Activated T-helper 1 cell treated with Interleukin-2 at 50 U/mL for 16 hours (primary cell): ENCODE measurements around the gene SEMA3E.
"Not testable (repeated sequence)": the region's sequence is repeated elsewhere in the genome, so short reads cannot be mapped to it uniquely, and the experiment has no call there.

Experiments
- DNase-seq: peaks from one replicate; pipeline ENCODE4 v3.0.0-alpha.2; 2020; ENCODE audit warnings: low read depth

Gene SEMA3E

DNA sequence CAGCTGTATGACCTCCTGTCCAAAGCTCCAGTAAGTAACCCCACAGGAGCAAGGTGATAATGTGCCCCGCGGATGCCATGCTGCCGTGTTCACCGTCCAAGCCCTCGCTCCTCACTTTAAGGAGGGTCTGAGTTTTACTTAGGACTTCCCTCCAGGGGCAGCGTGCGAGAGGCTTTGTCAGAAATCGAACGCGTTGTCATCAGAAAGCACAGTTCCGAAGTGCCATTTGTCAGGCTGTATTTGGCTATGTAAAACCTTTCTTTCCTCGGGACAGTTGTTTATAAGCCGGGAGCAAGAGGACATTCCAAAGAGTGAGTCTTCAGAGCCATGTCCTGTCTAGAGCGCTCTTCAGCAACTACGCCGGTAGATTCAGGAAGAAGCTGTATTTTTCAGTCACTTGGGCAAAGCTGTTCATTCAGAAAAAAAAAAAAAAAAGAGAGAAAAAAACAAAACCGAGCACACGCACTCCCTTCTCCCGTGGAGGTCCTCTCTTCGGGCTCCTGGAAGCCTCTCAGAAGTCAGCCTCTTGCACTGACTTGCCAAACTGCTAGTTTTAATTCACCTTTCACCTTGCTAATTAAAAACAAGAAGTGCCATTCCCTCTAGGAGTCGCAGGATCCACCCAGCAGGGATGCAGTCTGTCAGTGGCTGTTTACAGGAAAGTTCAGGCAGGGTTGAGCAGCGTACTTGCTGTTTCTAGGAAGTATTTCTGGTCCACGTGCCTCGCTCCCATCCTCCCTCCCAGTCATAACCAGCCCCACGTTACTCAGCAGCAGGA lies at the start of gene SEMA3E:
Gene SEMA3E (minus strand): TSS at position 676 of the 778 bp plus-strand sequence.
- no peak for DNase-seq

GRCh38 chr7:83697804-83698530 lies 49.0 kb upstream of the SEMA3E start:
- no peak for DNase-seq

GRCh38 chr7:83696101-83696500 lies 47.2 kb upstream of the SEMA3E start:
- DNase-seq: no peak

- no peak for DNase-seq
Measured at GRCh38 chr7:83695128-83695960, 46.4 kb upstream of the SEMA3E start.

DNA sequence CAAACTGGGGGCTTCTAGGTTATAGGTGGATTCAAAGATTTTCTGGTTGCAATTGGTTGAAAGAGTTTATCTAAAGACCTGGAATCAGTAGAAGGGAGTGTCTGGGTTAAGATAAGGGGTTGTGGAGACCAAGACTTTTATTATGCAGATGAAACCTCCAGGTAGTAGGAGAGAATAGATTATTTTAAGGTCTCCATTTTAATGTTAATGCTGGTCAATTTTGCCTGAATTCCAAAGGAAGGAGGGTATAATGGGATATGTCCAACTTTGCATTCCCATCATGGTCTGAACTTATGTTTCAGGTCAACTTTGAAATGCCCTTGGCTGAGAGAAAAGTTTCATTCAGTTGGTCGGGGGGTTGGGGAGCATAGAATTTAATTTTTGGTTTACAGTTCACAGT lies 44.3 kb upstream of the SEMA3E start:
- no peak for DNase-seq

GRCh38 chr7:83691095-83691494 lies 42.2 kb upstream of the SEMA3E start:
- no peak for DNase-seq

DNA sequence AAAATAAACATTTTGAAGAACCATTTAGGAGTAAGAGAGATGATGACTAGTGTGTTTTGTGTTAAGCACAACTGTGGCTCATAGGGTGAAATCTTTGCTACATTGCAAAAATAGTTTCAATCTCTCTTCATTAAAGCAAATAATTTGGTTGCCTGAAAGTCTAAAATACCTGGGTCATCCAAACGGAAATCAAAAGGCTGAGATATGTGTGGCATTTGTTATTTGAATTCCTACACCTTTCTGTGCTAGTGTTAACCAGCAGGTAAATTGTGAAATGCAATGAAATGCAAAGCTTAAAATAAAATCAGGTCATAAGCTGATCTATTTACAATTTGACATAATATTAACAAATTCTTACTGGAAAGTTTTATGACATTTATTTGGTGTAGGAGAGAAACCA lies 40.9 kb upstream of the SEMA3E start:
- DNase-seq: no peak

- DNase-seq: no peak
Measured at GRCh38 chr7:83686416-83686815, 37.5 kb upstream of the SEMA3E start.

DNA sequence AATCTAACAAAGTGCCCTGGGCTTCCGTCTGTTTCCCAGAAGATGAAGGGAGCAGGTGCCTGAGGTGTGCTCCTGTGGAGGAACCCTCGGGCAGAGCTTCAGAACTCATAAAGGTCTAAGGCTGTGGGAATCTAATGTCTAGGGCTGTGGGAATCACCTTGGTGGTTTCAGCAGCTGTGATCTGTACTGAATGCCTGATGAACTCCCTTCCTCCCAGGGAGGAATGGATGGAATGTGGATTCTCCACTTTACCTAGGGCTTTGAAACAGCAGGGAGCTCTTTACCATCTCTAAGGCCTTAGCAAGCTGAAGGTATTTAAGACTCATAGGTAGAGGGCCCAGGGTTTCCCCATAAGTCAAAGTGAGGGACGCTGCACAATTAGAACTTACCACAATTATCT lies 36.0 kb upstream of the SEMA3E start:
- no peak for DNase-seq

DNA sequence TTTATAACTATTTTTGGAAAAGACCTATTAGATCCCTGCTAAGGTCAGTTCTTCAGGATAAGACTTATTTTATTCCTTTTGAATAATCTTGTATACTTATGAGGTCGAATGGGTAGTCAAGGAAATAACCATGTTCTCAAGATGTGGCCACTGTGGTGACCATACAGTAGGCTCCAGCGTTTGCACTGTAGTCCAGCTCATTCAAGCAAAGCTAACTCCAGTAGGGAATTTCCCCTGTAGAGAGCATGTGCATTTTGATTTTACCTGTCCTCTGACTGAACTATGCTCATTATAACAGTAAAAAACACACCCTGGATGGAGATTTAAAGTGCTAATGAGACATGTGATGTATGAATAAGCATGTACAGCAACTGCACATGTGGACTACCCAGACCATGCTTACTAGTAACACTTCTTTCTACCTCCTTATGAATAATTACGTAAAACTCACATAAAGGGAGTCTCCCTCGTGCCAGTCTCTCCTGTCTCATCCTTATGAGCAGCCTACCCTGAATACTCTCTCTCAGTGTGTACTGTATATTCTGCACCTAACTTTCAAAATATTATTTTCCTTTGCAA lies 32.4 kb upstream of the SEMA3E start:
- DNase-seq: no peak

- no peak for DNase-seq
Measured at GRCh38 chr7:83677180-83677866, 28.4 kb upstream of the SEMA3E start.

GRCh38 chr7:83673291-83673690 lies 24.4 kb upstream of the SEMA3E start:
- not testable (repeated sequence) for DNase-seq

- no peak for DNase-seq
Measured at GRCh38 chr7:83672157-83672556, 23.2 kb upstream of the SEMA3E start.

GRCh38 chr7:83663131-83663530 lies 14.2 kb upstream of the SEMA3E start:
- DNase-seq: no peak

DNA sequence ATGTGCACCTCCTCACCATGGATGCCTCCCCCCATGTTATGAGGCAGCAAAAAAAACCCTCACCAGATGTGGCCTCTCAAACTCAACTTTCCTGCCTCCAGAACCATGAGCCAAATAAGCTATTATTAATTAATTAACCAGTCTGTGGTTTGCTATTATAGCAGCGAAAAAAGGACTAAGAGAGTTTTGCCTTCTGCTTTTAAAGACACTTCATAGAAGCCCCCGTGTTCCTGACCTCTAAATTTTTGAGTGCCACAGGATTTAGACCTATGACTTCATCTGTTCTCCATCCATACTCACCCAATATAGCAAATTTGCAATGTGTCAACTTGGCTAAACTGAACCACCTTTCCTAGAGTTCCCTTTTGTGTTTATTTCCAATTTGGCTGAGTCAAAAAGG lies 9.2 kb upstream of the SEMA3E start:
- DNase-seq: no peak

DNA sequence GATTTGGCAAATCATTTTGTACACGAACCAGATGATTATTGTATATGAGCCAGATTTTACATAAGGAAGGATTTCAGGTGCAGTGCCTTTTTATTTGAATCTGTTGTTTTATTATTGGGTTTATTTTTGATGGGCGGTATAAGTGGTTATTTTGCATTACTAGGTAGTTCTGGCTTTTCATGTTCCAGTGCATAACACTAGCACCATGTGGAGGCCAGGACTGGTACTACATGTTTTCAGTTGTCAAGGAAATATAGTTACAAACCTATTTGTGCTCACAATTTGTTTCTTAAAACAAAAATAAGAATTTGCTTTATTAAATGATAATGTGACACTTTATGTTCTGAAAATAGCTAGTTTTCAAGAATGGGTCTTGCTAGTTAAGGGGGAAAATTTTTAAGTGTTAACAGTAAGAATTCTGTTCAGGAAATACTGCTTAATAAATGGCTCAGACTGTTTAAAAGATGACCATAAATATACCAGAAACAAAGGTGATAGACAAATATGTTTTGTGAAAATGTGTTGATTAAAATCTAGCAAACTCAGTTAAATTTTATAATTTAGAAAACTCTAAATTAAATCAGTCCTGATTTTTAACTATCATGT lies 7.1 kb upstream of the SEMA3E start:
- no peak for DNase-seq

DNA sequence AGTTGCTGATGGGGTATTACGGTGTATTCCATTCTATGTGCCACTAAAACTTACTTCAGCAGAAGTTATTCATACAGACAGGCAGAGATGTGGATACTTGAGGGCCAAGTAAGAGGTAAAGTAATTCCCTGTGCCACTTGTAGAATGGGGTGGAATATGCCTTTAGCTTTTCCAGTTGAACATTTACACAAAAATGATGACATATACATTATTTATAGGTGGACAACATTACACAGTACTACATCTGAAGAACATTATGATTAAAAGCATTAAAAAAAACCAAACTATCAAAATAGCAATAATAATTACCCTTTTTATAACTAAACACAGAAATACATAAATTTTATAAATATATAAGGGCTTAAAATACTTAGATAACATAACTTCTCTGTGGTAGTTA lies 3.5 kb upstream of the SEMA3E start:
- DNase-seq: no peak

- DNase-seq: no peak
Measured at GRCh38 chr7:83649701-83650100, 762 bp upstream of the SEMA3E start.

GRCh38 chr7:83646027-83646426 lies 2.9 kb downstream of the SEMA3E start:
- no peak for DNase-seq

DNA sequence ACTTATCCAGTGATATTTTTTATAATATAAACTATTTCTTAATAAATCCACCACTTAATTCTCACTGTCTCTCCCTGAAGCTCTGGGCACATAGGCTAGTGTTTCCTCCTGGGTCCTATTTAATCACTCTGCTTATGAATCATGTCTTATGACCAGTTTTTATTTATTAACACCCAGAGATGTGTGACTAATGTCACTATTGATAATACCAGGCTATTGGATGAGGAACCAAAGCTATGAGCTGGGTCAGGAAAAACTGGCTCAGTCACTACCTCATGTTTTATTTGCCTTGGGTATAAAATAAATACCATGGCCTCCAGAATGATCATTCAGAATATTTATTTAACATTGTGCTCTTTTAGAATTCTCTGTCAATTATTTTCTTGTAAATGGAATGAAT lies 5.2 kb downstream of the SEMA3E start:
- DNase-seq: no peak

DNA sequence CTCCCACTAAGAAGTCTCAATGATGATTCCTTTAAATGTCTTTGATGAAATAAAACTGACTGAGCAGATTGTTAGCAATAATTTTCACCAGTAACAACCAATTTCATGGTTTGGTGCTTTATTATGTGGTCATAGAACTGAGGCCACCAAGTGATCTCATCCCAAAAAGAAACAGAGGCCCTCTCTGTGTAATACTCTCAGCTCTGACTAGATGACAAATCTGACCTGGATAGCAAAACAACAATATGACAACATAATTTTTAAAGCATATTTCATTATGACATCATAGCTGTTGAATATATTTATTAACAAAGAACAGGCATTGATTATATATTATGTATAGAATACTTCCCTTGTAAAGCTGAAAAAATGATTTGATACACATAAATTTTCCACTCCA lies 5.9 kb downstream of the SEMA3E start:
- DNase-seq: no peak
